OCI-LY7 (cell line): ENCODE data around the gene FSIP1. TPM values are rescaled to one million over a fixed set of nuclear protein-coding genes. Genes with fewer than 3 reads are reported as not detected.
"Not testable (repeated sequence)": the region's sequence is repeated elsewhere in the genome, so short reads cannot be mapped to it uniquely, and the experiment has no call there.

Experiments
- BruUV-seq: library from RNA; stranded (reverse); fragments of 400-500 nt; replicated peaks from 2 replicates; lab custom pipeline; 2021; lab: Mats Ljungman, UMichigan
- CTCF ChIA-PET: fragments of 300-600 bp; sonication (Branson Sonifier 250); formaldehyde crosslinking; loops from one replicate; lab custom pipeline; 2022; ENCODE audit warnings: antibody characterized with exemption; ENCODE audit not compliant: unreplicated experiment; lab: Charles Lee
- POLR2A ChIA-PET: fragments of 300-600 bp; sonication (Branson Sonifier 250); formaldehyde crosslinking; loops from one replicate; lab custom pipeline; 2022; ENCODE audit warnings: antibody characterized with exemption; lab: Charles Lee
- DNase-seq: peaks from one replicate; pipeline ENCODE4 v3.0.0-alpha.2; 2015; ENCODE audit warnings: low spot score
- H2AFZ ChIP-seq: fragments of 200-600 bp; sonication (generic), shearing (Covaris generic); 2 replicates; pipeline ENCODE4 v1.6.1; 2014; ENCODE audit warnings: mild to moderate bottlenecking, antibody characterized with exemption, low read length, moderate library complexity
- H3K27ac ChIP-seq: fragments of 200-600 bp; sonication (generic); 2 replicates; pipeline ENCODE4 v1.5.1; 2014; ENCODE audit warnings: mixed run types, low read depth, mild to moderate bottlenecking, moderate library complexity, low read length, inconsistent platforms; ENCODE audit not compliant: poor library complexity, severe bottlenecking
- H3K36me3 ChIP-seq: fragments of 200-600 bp; sonication (generic); 2 replicates; pipeline ENCODE4 v1.6.1; 2014; ENCODE audit warnings: mild to moderate bottlenecking, antibody characterized with exemption, low read length, moderate library complexity, mixed read lengths; ENCODE audit not compliant: insufficient read depth
- H3K4me1 ChIP-seq: fragments of 200-600 bp; sonication (generic); 2 replicates; pipeline ENCODE4 v1.5.1; 2014; ENCODE audit warnings: mild to moderate bottlenecking, low read length; ENCODE audit not compliant: insufficient read depth, poor library complexity, severe bottlenecking
- H3K4me2 ChIP-seq: fragments of 200-600 bp; sonication (generic); 2 replicates; pipeline ENCODE4 v1.6.1; 2014; ENCODE audit warnings: mild to moderate bottlenecking, low read length
- H3K4me3 ChIP-seq: fragments of 200-600 bp; sonication (generic); 2 replicates; pipeline ENCODE4 v1.5.1; 2014; ENCODE audit warnings: mild to moderate bottlenecking, low read depth, low read length; ENCODE audit not compliant: poor library complexity, severe bottlenecking
- H3K79me2 ChIP-seq: fragments of 200-600 bp; sonication (generic); 2 replicates; pipeline ENCODE4 v1.6.1; 2016; ENCODE audit warnings: low read depth, mild to moderate bottlenecking, low read length, moderate library complexity, mixed read lengths; ENCODE audit not compliant: insufficient read depth
- H3K9me2 ChIP-seq: fragments of 200-600 bp; sonication (generic); 2 replicates; pipeline ENCODE4 v1.6.1; 2016; ENCODE audit warnings: mild to moderate bottlenecking, low read length, mixed read lengths; ENCODE audit not compliant: insufficient read depth
- H3K9me3 ChIP-seq: fragments of 200-600 bp; sonication (generic); 2 replicates; pipeline ENCODE4 v1.6.1; 2014; ENCODE audit warnings: mild to moderate bottlenecking, mixed run types, low read length, mixed read lengths
- H4K20me1 ChIP-seq: fragments of 200-600 bp; sonication (generic); 2 replicates; pipeline ENCODE4 v1.6.1; 2014; ENCODE audit warnings: mild to moderate bottlenecking, antibody characterized with exemption, low read length, moderate library complexity, mixed read lengths; ENCODE audit not compliant: insufficient read depth
- EZH2phosphoT487 ChIP-seq: fragments of 200-600 bp; sonication (generic); IDR thresholded peaks from 2 replicates; pipeline ENCODE4 v1.6.1; 2018; ENCODE audit warnings: low read depth, borderline replicate concordance, mild to moderate bottlenecking, mixed run types, antibody characterized with exemption, low read length, moderate library complexity, mixed read lengths
- intact Hi-C: fragments of 100-400 bp; cut with micrococcal nuclease; formaldehyde crosslinking; loops from one replicate; pipeline ENCODE4 v1.10.0; 2022; ENCODE audit not compliant: unreplicated experiment
- total RNA-seq, 2 experiments: library from RNA; depleted of rRNA in 1 of 2; stranded (reverse); fragments of >200 nt in 1 of 2; shearing (Covaris generic) in 1 of 2; gene quantifications; 2 replicates each; pipeline ENCODE4 v1.2.3, GENCODE V29; 2014 to 2022
- TF ChIP-seq, protein P1 (sequence below): fragments of 200-600 bp; sonication (generic); conservative IDR thresholded peaks from 2 replicates; pipeline ENCODE4 v1.5.1; 2014; ENCODE audit warnings: mild to moderate bottlenecking, antibody characterized with exemption, low read length, moderate library complexity, mixed read lengths

FSIP1 gene
- total RNA-seq, 2 experiments from 2014 or later: 0.28 to 0.65 TPM

DNA sequence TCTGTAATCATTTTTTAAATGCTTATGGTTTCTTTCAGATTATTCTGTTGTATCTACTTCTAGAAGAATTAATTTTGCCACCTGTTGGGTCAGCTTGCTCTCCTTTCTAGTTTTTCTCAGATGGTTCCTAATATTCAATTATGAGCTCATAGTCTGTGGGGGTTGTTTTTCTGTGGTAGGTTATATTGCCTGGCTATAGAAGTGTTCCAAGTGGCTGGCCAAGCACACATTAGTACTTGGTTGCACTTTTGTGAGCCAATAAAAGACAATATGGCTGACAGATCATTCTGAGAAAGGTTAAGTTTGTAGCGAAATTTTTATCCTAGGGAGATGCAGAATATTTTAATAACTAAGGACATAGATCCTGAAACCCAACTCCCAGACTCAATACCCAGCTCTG, 31.8 kb upstream of the FSIP1 start:
- H3K4me3 ChIP-seq: no peak overlapping the region
- CTCF ChIA-PET: no interaction called here
- DNase-seq: no peak
- no peak for TF ChIP-seq EZH2phosphoT487
- TF ChIP-seq, protein P1, sequence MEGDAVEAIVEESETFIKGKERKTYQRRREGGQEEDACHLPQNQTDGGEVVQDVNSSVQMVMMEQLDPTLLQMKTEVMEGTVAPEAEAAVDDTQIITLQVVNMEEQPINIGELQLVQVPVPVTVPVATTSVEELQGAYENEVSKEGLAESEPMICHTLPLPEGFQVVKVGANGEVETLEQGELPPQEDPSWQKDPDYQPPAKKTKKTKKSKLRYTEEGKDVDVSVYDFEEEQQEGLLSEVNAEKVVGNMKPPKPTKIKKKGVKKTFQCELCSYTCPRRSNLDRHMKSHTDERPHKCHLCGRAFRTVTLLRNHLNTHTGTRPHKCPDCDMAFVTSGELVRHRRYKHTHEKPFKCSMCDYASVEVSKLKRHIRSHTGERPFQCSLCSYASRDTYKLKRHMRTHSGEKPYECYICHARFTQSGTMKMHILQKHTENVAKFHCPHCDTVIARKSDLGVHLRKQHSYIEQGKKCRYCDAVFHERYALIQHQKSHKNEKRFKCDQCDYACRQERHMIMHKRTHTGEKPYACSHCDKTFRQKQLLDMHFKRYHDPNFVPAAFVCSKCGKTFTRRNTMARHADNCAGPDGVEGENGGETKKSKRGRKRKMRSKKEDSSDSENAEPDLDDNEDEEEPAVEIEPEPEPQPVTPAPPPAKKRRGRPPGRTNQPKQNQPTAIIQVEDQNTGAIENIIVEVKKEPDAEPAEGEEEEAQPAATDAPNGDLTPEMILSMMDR: no peak
- H3K36me3 ChIP-seq: no peaks in the 10 kb centered on the region
- no TSS peak for BruUV-seq
- no peak overlapping the region for H3K27ac ChIP-seq
- H3K79me2 ChIP-seq: no peaks in the 10 kb centered on the region
- no peaks in the 10 kb centered on the region for H3K9me3 ChIP-seq
- H3K9me2 ChIP-seq: no peaks in the 10 kb centered on the region
- POLR2A ChIA-PET: interaction anchor here (0.6 to 1.3 kb wide), 4 partner anchors 12 to 210 kb away, joined by 3 read pairs; no protein-coding TSS in a partner anchor
- intact Hi-C loops: no loop called here
- no peaks in the 10 kb centered on the region for H4K20me1 ChIP-seq
- H3K4me1 ChIP-seq: no peaks in the 10 kb centered on the region
- no peak overlapping the region for H2AFZ ChIP-seq
- no peak overlapping the region for H3K4me2 ChIP-seq

DNA sequence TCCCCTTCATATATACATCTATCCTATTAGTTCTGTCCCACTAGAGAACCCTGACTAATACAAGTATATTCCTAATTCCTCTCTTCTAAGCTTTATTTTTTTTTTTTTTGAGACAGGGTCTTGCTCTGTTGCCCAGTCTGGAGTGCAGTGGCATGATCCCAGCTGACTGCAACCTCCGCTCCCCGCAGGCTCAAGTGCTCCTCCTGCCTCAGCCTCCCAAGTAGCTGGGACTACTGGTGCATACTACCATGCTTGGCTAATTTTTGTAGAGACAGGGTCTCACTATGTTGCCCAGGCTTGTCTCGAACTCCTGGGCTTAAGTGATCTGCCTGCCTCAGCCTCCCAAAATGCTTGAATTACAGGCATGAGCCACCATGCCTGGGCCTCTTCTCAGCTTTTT, 30.0 kb upstream of the FSIP1 start:
- H3K9me2 ChIP-seq, intact Hi-C loops, H3K4me1 ChIP-seq, H3K9me3 ChIP-seq, DNase-seq, H4K20me1 ChIP-seq, H3K27ac ChIP-seq, H3K36me3 ChIP-seq, BruUV-seq, H2AFZ ChIP-seq, H3K79me2 ChIP-seq, H3K4me3 ChIP-seq, CTCF ChIA-PET, H3K4me2 ChIP-seq, POLR2A ChIA-PET: not testable (repeated sequence)

DNA sequence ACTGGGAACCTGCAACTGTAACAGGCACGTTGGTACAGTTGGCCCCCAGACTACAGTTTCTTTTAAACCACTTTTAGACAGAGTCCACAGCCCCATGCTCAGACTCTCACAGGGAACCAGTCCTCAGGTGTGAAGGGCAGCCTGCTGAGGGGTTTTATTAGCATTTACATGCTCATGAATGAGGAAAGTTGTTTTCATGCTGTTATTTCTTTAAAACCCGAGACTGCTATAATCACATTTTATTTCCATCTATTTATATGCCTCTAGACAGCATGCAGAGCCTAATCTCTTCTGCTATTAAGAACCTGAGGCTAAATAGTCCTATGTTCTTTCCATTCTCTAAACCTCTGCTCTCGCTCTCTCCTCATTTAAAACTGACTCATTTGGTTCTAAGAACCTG, 26.3 kb upstream of the FSIP1 start:
- no peak overlapping the region for H3K4me3 ChIP-seq
- H3K27ac ChIP-seq: no peak overlapping the region
- H3K79me2 ChIP-seq: no peaks in the 10 kb centered on the region
- TF ChIP-seq, protein P1: no peak
- no peak for TF ChIP-seq EZH2phosphoT487
- DNase-seq: no peak
- H3K4me2 ChIP-seq: no peak overlapping the region
- ChIA-PET CTCF (no interaction called here), POLR2A (no interaction called here)
- H3K9me2 ChIP-seq: no peaks in the 10 kb centered on the region
- H3K36me3 ChIP-seq: no peaks in the 10 kb centered on the region
- no TSS peak for BruUV-seq
- intact Hi-C loops: no loop called here
- H3K9me3 ChIP-seq: no peaks in the 10 kb centered on the region
- H2AFZ ChIP-seq: no peak overlapping the region
- H4K20me1 ChIP-seq: no peaks in the 10 kb centered on the region
- H3K4me1 ChIP-seq: no peaks in the 10 kb centered on the region
